HCT116 (cell line): ENCODE data around the gene FOXC2. TPM values are rescaled to one million over a fixed set of nuclear protein-coding genes. Genes with fewer than 3 reads are reported as not detected.

Experiments
- ATAC-seq: fragments of 200-7000 bp; cut with Tn5 transposase; 2 replicates; pipeline ENCODE4 v1.9.1; 2020; ENCODE audit warnings: mild to moderate bottlenecking, moderate library complexity
- BruUV-seq: library from RNA; stranded (reverse); fragments of 400-500 nt; replicated peaks from 2 replicates; lab custom pipeline; 2021; lab: Mats Ljungman, UMichigan
- CTCF ChIA-PET: fragments of 300-600 bp; sonication (Branson Sonifier 250); formaldehyde crosslinking; loops from one replicate; lab custom pipeline; 2021; ENCODE audit warnings: antibody characterized with exemption; lab: Charles Lee
- POLR2A ChIA-PET: fragments of 300-600, 350-600 bp; sonication (Branson Sonifier 250); formaldehyde crosslinking; loops from one replicate; lab custom pipeline; 2021; ENCODE audit warnings: antibody characterized with exemption; lab: Charles Lee
- RAD21 ChIA-PET, 2 experiments: fragments of 300-600 bp; sonication (Branson Sonifier 250); formaldehyde crosslinking; loops; one replicate each; lab custom pipeline; 2023; ENCODE audit warnings: low total read pairs in 2 of 2; ENCODE audit not compliant: uncharacterized antibody in 2 of 2, unreplicated experiment in 2 of 2, low non-redundant PET in 1 of 2; lab: Charles Lee
- DNase-seq: peaks from one replicate; pipeline ENCODE4 v3.0.0-alpha.2; 2010; ENCODE audit warnings: low read depth, low spot score
- H2AFZ ChIP-seq: fragments of 200-600 bp; shearing (Covaris generic), sonication (generic); 2 replicates; pipeline ENCODE4 v1.6.1; 2017; ENCODE audit warnings: low read depth, mixed run types, mixed read lengths, antibody characterized with exemption, low read length; ENCODE audit not compliant: poor library complexity, severe bottlenecking
- H3K27ac ChIP-seq: 2 replicates; pipeline ENCODE4 v1.5.1; 2012; ENCODE audit warnings: low read depth, low read length
- H3K27me3 ChIP-seq: fragments of 200-600 bp; sonication (generic); 2 replicates; pipeline ENCODE4 v1.6.1; 2016; ENCODE audit warnings: mixed run types, low read length, mixed read lengths; ENCODE audit not compliant: insufficient read depth
- H3K36me3 ChIP-seq, 2 experiments: fragments of 200-500 bp in 1 of 2; fragments of 200-600 bp in 1 of 2; sonication (Bioruptor generic) in 1 of 2; sonication (generic) in 1 of 2; 2 replicates each; pipeline versions ENCODE4 v1.5.1 to v1.6.1; 2014 to 2016; ENCODE audit warnings: low read length in 2 of 2, inconsistent platforms in 1 of 2, mixed read lengths in 1 of 2, mixed run types in 1 of 2; ENCODE audit not compliant: insufficient read depth in 2 of 2, control insufficient read depth in 1 of 2
- H3K4me1 ChIP-seq, 2 experiments: fragments of 200-600 bp in 1 of 2; sonication (generic) in 1 of 2; 2 replicates each; pipeline versions ENCODE4 v1.5.1 to v1.6.1; 2012 to 2017; ENCODE audit warnings: low read length in 2 of 2, inconsistent platforms in 1 of 2, mild to moderate bottlenecking in 1 of 2, mixed read lengths in 1 of 2, mixed run types in 1 of 2, moderate library complexity in 1 of 2; ENCODE audit not compliant: insufficient read depth in 2 of 2, control insufficient read depth in 1 of 2
- H3K4me2 ChIP-seq: fragments of 200-600 bp; sonication (generic); 2 replicates; pipeline ENCODE4 v1.6.1; 2017; ENCODE audit warnings: mixed run types, low read length, mixed read lengths
- H3K4me3 ChIP-seq, 2 experiments: fragments of 200-600 bp in 1 of 2; sonication (generic) in 1 of 2; replicated peaks in 1 of 2; 2 replicates each; pipeline ENCODE4 v1.5.1; 2011 to 2016; ENCODE audit warnings: low read length in 2 of 2, control low read depth in 1 of 2, low read depth in 1 of 2, mild to moderate bottlenecking in 1 of 2, mixed read lengths in 1 of 2, mixed run types in 1 of 2
- H3K79me2 ChIP-seq: fragments of 200-600 bp; sonication (generic); 2 replicates; pipeline ENCODE4 v1.6.1; 2017; ENCODE audit warnings: mild to moderate bottlenecking, mixed run types, low read length, moderate library complexity, mixed read lengths; ENCODE audit not compliant: insufficient read depth
- H3K9ac ChIP-seq: fragments of 200-600 bp; sonication (generic); 2 replicates; pipeline ENCODE4 v1.6.1; 2016; ENCODE audit warnings: low read length, mixed read lengths
- H3K9me2 ChIP-seq: fragments of 200-600 bp; sonication (generic), shearing (Covaris generic); 2 replicates; pipeline ENCODE4 v1.6.1; 2017; ENCODE audit warnings: mixed run types, mild to moderate bottlenecking, moderate library complexity; ENCODE audit not compliant: insufficient read depth
- H3K9me3 ChIP-seq, 2 experiments: fragments of 200-500 bp in 1 of 2; fragments of 200-600 bp in 1 of 2; sonication (Bioruptor generic) in 1 of 2; sonication (generic) in 1 of 2; 2 replicates each; pipeline ENCODE4 v1.6.1; 2014 to 2017; ENCODE audit warnings: low read length in 2 of 2, mixed read lengths in 2 of 2, inconsistent platforms in 1 of 2, low read depth in 1 of 2, mild to moderate bottlenecking in 1 of 2, mixed run types in 1 of 2, moderate library complexity in 1 of 2; ENCODE audit not compliant: control insufficient read depth in 1 of 2, insufficient read depth in 1 of 2
- H4K20me1 ChIP-seq: fragments of 200-600 bp; sonication (generic), shearing (Covaris generic); 2 replicates; pipeline ENCODE4 v1.6.1; 2017; ENCODE audit warnings: mixed run types, mild to moderate bottlenecking, moderate library complexity; ENCODE audit not compliant: insufficient read depth
- ATF3 ChIP-seq: IDR thresholded peaks from 2 replicates; pipeline ENCODE4 v1.6.1; 2012
- CBX3 ChIP-seq: IDR thresholded peaks from 2 replicates; pipeline ENCODE4 v1.6.1; 2012; ENCODE audit warnings: low read depth
- CTCF ChIP-seq, 3 experiments: fragments of 200-600 bp in 1 of 3; sonication (generic) in 1 of 3; IDR thresholded peaks in 2 of 3; conservative IDR thresholded peaks in 1 of 3; 2 replicates each; pipeline ENCODE4 v1.5.1; 2012 to 2017; ENCODE audit warnings: low read depth in 2 of 3, low read length in 2 of 3, antibody characterized with exemption in 1 of 3, borderline replicate concordance in 1 of 3, control low read depth in 1 of 3, mild to moderate bottlenecking in 1 of 3, mixed read lengths in 1 of 3, mixed run types in 1 of 3, moderate library complexity in 1 of 3; ENCODE audit not compliant: insufficient read depth in 1 of 3
- EGR1 ChIP-seq: IDR thresholded peaks from 2 replicates; pipeline ENCODE4 v1.6.1; 2012; ENCODE audit warnings: low read depth
- ELF1 ChIP-seq: IDR thresholded peaks from 2 replicates; pipeline ENCODE4 v1.6.1; 2012; ENCODE audit warnings: low read depth, borderline replicate concordance
- EZH2 ChIP-seq: fragments of 200-600 bp; sonication (generic); IDR thresholded peaks from 2 replicates; pipeline ENCODE4 v1.6.1; 2017; ENCODE audit warnings: antibody characterized with exemption, mixed run types
- EZH2phosphoT487 ChIP-seq: fragments of 200-600 bp; IDR thresholded peaks from 2 replicates; pipeline ENCODE4 v1.6.1; 2018; ENCODE audit warnings: antibody characterized with exemption, borderline replicate concordance
- FOSL1 ChIP-seq: IDR thresholded peaks from 2 replicates; pipeline ENCODE4 v1.6.1; 2012; ENCODE audit warnings: low read depth
- JUND ChIP-seq: IDR thresholded peaks from 2 replicates; pipeline ENCODE4 v1.6.1; 2012
- POLR2AphosphoS5 ChIP-seq: IDR thresholded peaks from 2 replicates; pipeline ENCODE4 v1.6.1; 2011; ENCODE audit warnings: mild to moderate bottlenecking, low read depth, low read length, moderate library complexity
- RAD21 ChIP-seq: IDR thresholded peaks from 2 replicates; pipeline ENCODE4 v1.6.1; 2012; ENCODE audit warnings: low read depth, mild to moderate bottlenecking
- REST ChIP-seq: IDR thresholded peaks from 2 replicates; pipeline ENCODE4 v1.6.1; 2012; ENCODE audit warnings: low read depth
- SIN3A ChIP-seq: IDR thresholded peaks from 2 replicates; pipeline ENCODE4 v1.6.1; 2012; ENCODE audit warnings: low read depth
- SP1 ChIP-seq: IDR thresholded peaks from 2 replicates; pipeline ENCODE4 v1.6.1; 2012; ENCODE audit warnings: low read depth
- SRF ChIP-seq: IDR thresholded peaks from 2 replicates; pipeline ENCODE4 v1.6.1; 2012; ENCODE audit warnings: low read depth
- TCF7L2 ChIP-seq: IDR thresholded peaks from 2 replicates; pipeline ENCODE4 v1.7.0; 2011; ENCODE audit warnings: borderline replicate concordance, inconsistent platforms; ENCODE audit not compliant: insufficient read depth, insufficient read length; ENCODE audit errors: extremely low read depth
- YY1 ChIP-seq: IDR thresholded peaks from 2 replicates; pipeline ENCODE4 v1.6.1; 2011; ENCODE audit warnings: low read length, low read depth, moderate library complexity, mild to moderate bottlenecking; ENCODE audit not compliant: insufficient replicate concordance; ENCODE audit errors: extremely low read depth
- ZBTB33 ChIP-seq: IDR thresholded peaks from 2 replicates; pipeline ENCODE4 v1.6.1; 2011; ENCODE audit warnings: mild to moderate bottlenecking, low read length, moderate library complexity; ENCODE audit not compliant: insufficient replicate concordance; ENCODE audit errors: extremely low read depth
- ZNF274 ChIP-seq: fragments of 200-500 bp; sonication (Bioruptor generic); IDR thresholded peaks from 2 replicates; pipeline ENCODE4 v1.6.1; 2014; ENCODE audit warnings: mild to moderate bottlenecking, low read depth, low read length, inconsistent platforms
- intact Hi-C: fragments of 100-400 bp; cut with micrococcal nuclease; formaldehyde crosslinking; loops from 2 replicates; pipeline ENCODE4 v1.10.0; 2022
- total RNA-seq: library from RNA; stranded (reverse); gene quantifications from one replicate; pipeline ENCODE4 v1.2.1, GENCODE V29; 2021; ENCODE audit not compliant: unreplicated experiment

Gene FOXC2
- total RNA-seq, 1 experiment from 2014 or later: 0.22 TPM

GRCh38 chr16:86549076-86549892, 17.3 kb upstream of the FOXC2 start:
- Histone ChIP-seq H3K4me3 (no peak overlapping the region), H3K9ac (no peak overlapping the region), H4K20me1 (no peaks in the 10 kb centered on the region; the same call in 1 of the 2 replicates), H3K4me2 (no peak overlapping the region), H3K9me3 (no peaks in the 10 kb centered on the region), H3K9me2 (no peaks in the 10 kb centered on the region), H3K36me3 (peaks cover 24 to 50% of the 10 kb centered on the region in 2 experiments; a peak in 3 of 4 replicates), H3K27ac (no peak overlapping the region), H3K4me1 (peaks cover 0 to 4% of the 10 kb centered on the region in 2 experiments; a peak in 2 of 4 replicates), H3K27me3 (no peaks in the 10 kb centered on the region), H2AFZ (no peak overlapping the region), H3K79me2 (peaks cover 12% of the 10 kb centered on the region)
- ATAC-seq (peak; percentile 49), DNase-seq (no peak)
- no TSS peak for BruUV-seq
- TF ChIP-seq ZNF274 (no peak), ATF3 (no peak), REST (no peak), FOSL1 (no peak), SIN3A (no peak), EGR1 (no peak), CTCF (IDR thresholded peaks at IDR 0.05 in 2 of 3, conservative IDR thresholded peaks at IDR 0.05 in 1 of 3; ENCODE audit: borderline replicate concordance in 1 of 3, insufficient read depth in 1 of 3, low read depth in 2 of 3, low read length in 2 of 3) (no peak), ELF1 (no peak), EZH2phosphoT487 (no peak), SP1 (no peak), SRF (no peak), CBX3 (no peak), TCF7L2 (no peak), ZBTB33 (no peak), POLR2AphosphoS5 (no peak), EZH2 (no peak), YY1 (no peak), JUND (no peak), RAD21 (no peak)
- CTCF ChIA-PET: no interaction called here
- POLR2A ChIA-PET: no interaction called here
- RAD21 ChIA-PET: no interaction called here
- intact Hi-C loops: no loop called here
